HUDEP-2 (cell line): ENCODE data around the gene PDE2A.
A peak's percentile ranks its signal among the peaks of the same experiment; 100 is the strongest.
"Not testable (repeated sequence)": the region's sequence is repeated elsewhere in the genome, so short reads cannot be mapped to it uniquely, and the experiment has no call there.

Experiments used
- DNase-seq, 76 experiments: peaks; one replicate each; lab custom pipeline; 2025; ENCODE audit not compliant: unreplicated experiment in 76 of 76; lab: John Stamatoyannopoulos, UW

Gene PDE2A

GRCh38 chr11:72581067-72581466 is 93.2 kb downstream of the PDE2A start:
- DNase-seq, result no peak

DNA sequence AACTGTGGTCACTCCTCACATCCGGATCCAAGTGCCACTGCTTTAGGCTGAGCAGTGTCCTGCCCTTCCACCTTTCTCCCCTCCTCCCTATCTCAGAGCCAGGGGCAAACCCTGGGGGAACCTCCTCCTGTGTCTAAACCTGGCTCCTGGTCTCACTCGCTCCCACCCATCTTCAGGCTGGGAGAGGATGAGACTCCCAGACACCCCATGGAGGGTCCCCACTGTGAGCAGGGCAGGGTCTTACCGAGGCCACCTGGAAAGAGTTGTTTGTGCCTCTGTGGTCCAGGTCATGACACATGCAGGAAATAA is 93.6 kb downstream of the PDE2A start:
- no peak for DNase-seq

GRCh38 chr11:72579816-72580641 is 94.2 kb downstream of the PDE2A start:
- DNase-seq, result no peak

GRCh38 chr11:72578991-72579815 is 95.0 kb downstream of the PDE2A start:
- DNase-seq, result no peak

DNA sequence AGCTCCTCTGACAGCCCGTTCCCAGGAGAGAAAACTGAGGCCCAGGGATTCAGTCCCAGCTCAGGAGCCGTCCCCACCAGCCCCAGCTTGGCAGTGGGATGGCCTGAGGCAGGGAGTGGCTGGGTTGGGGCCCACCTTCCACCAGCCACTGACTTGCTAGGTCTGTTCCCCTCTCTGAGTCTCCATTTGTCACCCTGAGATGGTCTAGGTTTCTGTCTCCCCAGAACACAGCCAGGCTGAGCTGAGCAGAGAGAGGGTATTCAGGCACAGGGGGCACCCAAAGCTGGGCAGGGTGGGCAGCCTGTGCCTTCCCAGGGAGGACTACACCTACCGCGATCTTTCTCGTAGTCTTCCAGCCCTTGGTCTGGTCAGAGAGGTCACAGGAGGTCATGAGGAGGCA is 95.7 kb downstream of the PDE2A start:
- DNase-seq, result no peak

GRCh38 chr11:72578051-72578450 is 96.2 kb downstream of the PDE2A start:
- no peak for DNase-seq

DNA sequence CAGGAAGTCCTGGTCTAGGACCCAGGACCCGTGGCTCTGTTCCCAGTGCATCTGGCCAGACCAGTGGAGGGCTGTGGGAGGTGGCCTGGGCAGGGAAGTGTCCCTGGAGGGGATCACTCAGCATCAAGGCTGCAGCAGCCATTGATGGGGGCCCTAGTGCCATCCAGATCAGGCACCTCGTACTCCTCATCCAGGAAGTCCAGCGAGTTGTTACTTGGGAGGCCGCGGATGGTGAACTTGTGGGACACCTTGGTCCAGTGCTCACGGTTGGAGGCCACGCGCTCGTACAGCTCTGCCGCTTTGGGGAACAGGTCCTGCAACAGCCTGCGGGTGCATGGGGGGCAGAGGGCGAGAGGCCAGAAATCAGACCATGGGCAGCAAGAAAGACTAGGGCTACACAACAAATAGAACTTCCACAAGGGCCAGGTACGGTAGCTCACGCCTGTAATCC is 96.9 kb downstream of the PDE2A start:
- no peak for DNase-seq

DNA sequence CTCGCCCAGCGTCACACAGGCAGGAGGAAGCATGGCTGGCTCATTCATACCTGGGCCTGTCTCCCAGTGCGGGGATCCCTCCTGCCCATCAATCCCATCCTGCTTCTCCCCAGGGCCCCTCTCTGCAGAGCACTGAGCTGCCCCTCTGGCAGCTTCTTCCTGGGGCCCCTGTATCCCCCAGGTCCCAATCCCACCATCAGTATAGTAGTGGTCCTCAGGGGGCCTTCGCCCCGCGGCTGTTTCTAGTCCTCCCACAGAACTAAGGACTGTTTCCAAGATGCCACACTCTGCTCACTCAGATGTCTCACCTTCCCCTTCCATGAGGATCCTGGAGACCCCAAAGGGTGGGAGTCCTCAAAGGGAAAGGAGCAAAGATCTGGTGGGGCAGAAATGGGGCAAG is 97.6 kb downstream of the PDE2A start:
- DNase-seq, result no peak

DNA sequence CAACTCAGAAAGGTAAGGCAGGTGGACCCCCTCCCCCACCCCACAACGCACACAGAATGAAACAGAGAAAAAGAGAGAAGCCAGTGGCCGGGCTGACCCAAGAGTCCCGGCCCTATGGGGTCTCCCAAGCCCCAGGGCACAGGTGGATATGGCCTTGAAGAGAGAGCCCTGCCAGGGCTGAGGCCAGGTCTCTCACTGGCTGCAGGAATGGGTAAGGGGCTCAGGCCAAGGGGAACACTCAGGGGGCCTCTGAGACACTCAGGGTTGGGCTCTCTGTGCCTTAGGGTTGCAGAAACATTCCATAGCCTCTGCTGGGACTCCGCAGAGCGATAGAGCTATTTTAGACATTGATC is 98.0 kb downstream of the PDE2A start:
- DNase-seq, result no peak

DNA sequence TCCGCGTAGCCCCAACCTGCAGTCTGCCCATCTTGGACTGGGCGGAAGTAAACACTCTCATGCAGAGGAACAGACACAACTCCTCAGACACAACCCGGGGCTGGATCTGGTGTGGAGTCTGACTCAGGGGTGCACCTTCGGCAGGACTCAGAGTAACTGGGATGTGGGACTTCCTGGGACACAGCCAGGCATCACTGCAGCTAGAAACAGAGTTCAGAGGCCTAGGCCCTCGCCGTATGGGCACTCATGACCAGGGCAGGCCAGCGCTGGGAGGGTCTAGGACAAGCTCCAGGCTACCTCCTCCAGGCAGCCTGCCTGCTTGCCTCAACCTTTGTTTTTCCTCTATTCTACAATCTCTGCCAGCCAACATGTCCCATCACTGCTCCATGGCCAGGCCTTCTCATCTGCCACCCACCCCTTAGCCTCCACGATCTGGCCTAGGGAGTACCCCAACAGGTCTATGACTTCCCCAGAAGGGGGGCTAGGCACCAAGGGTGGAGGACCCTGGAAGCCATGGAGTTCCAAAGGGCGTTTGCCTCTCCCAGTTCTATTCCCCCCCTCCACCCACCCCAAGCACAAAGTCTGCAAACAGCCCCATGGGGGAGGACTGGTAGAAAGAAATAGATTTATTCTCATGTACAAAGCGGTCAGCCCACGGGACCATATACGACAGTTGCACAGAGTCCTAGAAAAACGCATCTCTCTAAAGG is 98.5 kb downstream of the PDE2A start:
- DNase-seq, result no peak

DNA sequence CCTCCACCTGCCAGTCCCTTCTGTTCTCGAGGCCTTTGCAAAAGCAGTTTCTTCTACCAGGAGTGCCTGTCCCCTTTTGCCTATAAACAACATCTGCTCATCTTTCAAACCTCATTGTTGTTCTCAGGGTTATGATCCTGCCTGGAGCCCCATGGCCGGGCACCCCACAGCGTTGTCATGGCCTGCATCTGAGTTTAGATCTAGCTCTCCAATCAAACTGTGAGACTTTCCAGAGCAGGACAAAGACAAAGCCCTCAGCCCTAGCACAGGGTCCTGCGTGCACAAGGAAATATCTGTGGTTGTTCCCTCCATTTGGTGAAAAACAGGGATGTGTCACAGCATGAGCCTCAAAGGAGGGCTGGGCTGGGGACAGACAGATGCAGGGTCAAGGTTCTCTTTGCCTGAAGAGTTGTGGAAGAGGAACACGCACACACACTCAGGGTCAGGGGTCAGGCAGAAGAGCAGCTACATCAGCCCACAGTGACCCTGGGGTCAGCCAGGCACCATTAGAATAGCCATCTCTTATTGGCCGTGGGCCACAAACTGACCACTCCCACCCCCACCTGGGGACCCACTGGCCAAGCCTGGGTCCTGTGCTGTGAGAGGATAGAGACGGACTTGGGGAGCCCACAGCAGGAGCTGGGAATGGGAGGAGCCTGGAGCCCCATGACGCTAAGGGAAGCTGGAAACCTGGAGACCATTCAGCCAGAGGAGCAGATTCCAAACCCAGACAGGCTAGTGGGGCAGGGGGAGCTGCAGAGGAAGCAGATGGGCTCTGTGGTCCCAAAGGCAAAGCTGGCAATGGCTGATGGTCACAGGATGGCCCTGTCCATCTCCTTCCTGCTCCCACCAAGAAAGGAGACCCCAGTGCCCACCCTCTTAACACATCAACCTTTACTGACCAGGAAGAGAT is 99.4 kb downstream of the PDE2A start:
- DNase-seq, result no peak

DNA sequence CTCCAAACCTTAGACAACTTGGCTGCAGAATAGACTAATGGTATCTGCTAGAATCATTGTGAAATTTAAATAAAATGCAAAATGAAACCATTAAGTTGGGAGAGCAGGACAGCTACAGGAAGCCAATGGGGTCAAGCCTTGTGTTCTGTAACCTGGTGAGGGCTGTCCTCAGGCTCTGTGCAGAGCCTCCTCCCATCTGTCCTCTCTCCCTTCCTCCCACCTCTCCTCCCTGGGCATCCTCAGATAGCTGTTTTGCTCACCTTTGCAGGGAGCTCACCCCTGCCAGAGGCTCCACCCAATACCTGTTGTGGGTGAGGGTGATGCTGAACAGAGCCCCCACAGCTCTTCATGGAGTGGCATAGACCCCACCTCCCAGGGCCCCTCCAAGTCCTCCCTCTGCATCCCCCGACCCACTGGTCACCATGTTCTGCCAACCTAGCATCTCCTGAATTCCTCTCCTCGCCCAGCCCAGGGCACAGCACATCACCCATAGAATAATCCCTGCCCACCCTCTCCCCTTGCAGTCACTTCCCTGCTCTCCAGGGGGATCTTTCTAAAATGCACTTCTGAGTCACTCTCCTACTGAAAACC is 100.3 kb downstream of the PDE2A start:
- no peak for DNase-seq

GRCh38 chr11:72573072-72573854 is 101.0 kb downstream of the PDE2A start:
- peak in 20 of 76 experiments; percentile 6 to 32 (median 14) for DNase-seq

- DNase-seq, result not testable (repeated sequence)
Measured at GRCh38 chr11:72572540-72572939, 101.7 kb downstream of the PDE2A start.

GRCh38 chr11:72570893-72571661 is 103.1 kb downstream of the PDE2A start:
- no peak for DNase-seq

- DNase-seq, result no peak
Measured at GRCh38 chr11:72569966-72570892, 104.0 kb downstream of the PDE2A start.

- DNase-seq, result no peak
Measured at GRCh38 chr11:72568861-72569260, 105.4 kb downstream of the PDE2A start.
